Ishikawa (cell line): ENCODE data around the gene VAMP4.

Experiments
- CEBPB ChIP-seq: IDR thresholded peaks from 2 replicates; pipeline ENCODE4 v1.6.1; 2012
- CREB1 ChIP-seq: IDR thresholded peaks from 2 replicates; pipeline ENCODE4 v1.6.1; 2012; ENCODE audit warnings: low read depth
- EGR1 ChIP-seq: IDR thresholded peaks from 2 replicates; pipeline ENCODE4 v1.6.1; 2012
- EP300 ChIP-seq: IDR thresholded peaks from 2 replicates; pipeline ENCODE4 v1.6.1; 2012; ENCODE audit warnings: borderline replicate concordance
- FOXM1 ChIP-seq: IDR thresholded peaks from 2 replicates; pipeline ENCODE4 v1.6.1; 2012; ENCODE audit warnings: low read depth, borderline replicate concordance
- MAX ChIP-seq: IDR thresholded peaks from 2 replicates; pipeline ENCODE4 v1.6.1; 2012
- NFIC ChIP-seq: IDR thresholded peaks from 2 replicates; pipeline ENCODE4 v1.6.1; 2012
- RAD21 ChIP-seq: IDR thresholded peaks from 2 replicates; pipeline ENCODE4 v1.6.1; 2012; ENCODE audit warnings: low read depth
- REST ChIP-seq: IDR thresholded peaks from 2 replicates; pipeline ENCODE4 v1.6.1; 2012; ENCODE audit warnings: low read depth, mild to moderate bottlenecking
- TAF1 ChIP-seq: IDR thresholded peaks from 2 replicates; pipeline ENCODE4 v1.6.1; 2012; ENCODE audit warnings: low read depth, mild to moderate bottlenecking
- TCF12 ChIP-seq: IDR thresholded peaks from 2 replicates; pipeline ENCODE4 v1.6.1; 2012; ENCODE audit warnings: low read depth
- TEAD4 ChIP-seq: IDR thresholded peaks from 2 replicates; pipeline ENCODE4 v1.6.1; 2012
- USF1 ChIP-seq: IDR thresholded peaks from 2 replicates; pipeline ENCODE4 v1.6.1; 2012
- YY1 ChIP-seq: IDR thresholded peaks from 2 replicates; pipeline ENCODE4 v1.6.1; 2012; ENCODE audit warnings: low read depth
- ZBTB7A ChIP-seq: IDR thresholded peaks from 2 replicates; pipeline ENCODE4 v1.6.1; 2012; ENCODE audit warnings: low read depth

The VAMP4 gene

GRCh38 chr1:171663854-171664575 is 77.8 kb downstream of the VAMP4 start:
- no peak for TF ChIP-seq NFIC
- no peak for TF ChIP-seq EP300

- no peak for TF ChIP-seq TEAD4
Measured at GRCh38 chr1:171663036-171663853, 78.6 kb downstream of the VAMP4 start.

GRCh38 chr1:171661076-171661650 is 80.7 kb downstream of the VAMP4 start:
- no peak for TF ChIP-seq FOXM1
- TF ChIP-seq TEAD4: 0 out of 2 replicates have a peak, but pooled peaks have one; percentile 16

- TF ChIP-seq EGR1 (no peak), ZBTB7A (no peak), EP300 (no peak), YY1 (no peak), TEAD4 (no peak), RAD21 (no peak), CREB1 (no peak), NFIC (no peak), MAX (no peak), REST (no peak), USF1 (no peak), FOXM1 (no peak)
Measured at GRCh38 chr1:171655746-171656116, 86.1 kb downstream of the VAMP4 start.

- TF ChIP-seq USF1: no peak
- peak; percentile 64 for TF ChIP-seq RAD21
Measured at GRCh38 chr1:171654942-171655745, 86.7 kb downstream of the VAMP4 start.

GRCh38 chr1:171654201-171654941 is 87.5 kb downstream of the VAMP4 start:
- TF ChIP-seq FOXM1 (no peak), ZBTB7A (no peak)

- TF ChIP-seq FOXM1 (no peak), CREB1 (no peak), TAF1 (no peak), TCF12 (no peak), MAX (no peak), USF1 (no peak), ZBTB7A (no peak), EGR1 (no peak), REST (no peak), CEBPB (no peak), EP300 (no peak), TEAD4 (no peak), YY1 (no peak), RAD21 (no peak), NFIC (no peak)
Measured at GRCh38 chr1:171653796-171654195, 88.1 kb downstream of the VAMP4 start.
